Myocyte (in vitro differentiated cells): ENCODE results near the gene DNER. TPM values are rescaled to one million over a fixed set of nuclear protein-coding genes. Genes with fewer than 3 reads are reported as not detected.
"Not testable (repeated sequence)": the region's sequence is repeated elsewhere in the genome, so short reads cannot be mapped to it uniquely, and the experiment has no call there.

Source experiments
- DNase-seq: peaks from one replicate; pipeline ENCODE4 v3.0.0-alpha.2; 2012; ENCODE audit warnings: low read depth
- total RNA-seq: library from RNA; depleted of rRNA; stranded (reverse); fragments of >200 nt; gene quantifications from 2 replicates; pipeline ENCODE4 v1.2.3, GENCODE V29; 2014

DNER gene
- total RNA-seq, 1 donor from 2014 or later = 0.05 TPM

DNA sequence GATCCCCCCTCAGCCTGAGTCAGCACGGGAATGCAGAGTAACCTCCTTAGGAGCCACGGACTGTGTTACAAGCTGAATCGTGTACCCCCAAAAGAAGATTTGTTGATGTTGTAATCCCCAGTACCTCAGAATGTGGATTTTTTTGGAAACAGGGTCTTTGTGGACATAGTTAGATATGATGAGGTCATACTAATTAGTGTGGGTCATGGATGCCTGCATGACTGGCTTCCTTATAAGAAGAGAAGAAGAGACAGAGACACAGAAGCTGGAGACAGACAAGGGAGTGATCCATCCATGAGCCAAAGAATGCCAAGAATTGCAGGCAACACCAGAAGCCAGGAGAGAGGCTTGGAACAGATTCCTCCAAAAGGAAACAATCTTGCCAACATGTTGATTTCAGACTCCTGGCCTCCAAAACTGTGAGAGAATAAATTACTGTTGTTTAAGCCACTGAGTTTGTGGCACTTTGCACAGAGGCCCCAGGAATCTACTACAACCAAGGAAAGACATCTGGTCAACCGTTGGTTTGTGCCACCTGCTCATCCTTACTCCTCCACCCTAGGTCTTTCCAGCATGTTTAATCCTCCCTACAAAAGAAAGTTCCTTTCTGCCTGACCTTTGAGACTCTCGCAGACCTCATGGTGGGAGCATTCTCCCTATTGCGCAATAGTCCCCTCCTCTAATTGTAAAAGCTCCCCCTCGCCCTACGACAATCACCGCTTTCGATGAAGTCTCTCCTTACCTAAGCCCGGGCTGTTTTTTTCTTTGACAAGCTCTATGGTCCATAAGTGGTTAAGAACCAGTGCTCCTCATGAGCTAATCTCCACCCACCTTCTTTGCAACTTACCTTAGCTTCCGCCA, 91.6 kb downstream of the DNER start:
- DNase-seq = peak; percentile 8

DNA sequence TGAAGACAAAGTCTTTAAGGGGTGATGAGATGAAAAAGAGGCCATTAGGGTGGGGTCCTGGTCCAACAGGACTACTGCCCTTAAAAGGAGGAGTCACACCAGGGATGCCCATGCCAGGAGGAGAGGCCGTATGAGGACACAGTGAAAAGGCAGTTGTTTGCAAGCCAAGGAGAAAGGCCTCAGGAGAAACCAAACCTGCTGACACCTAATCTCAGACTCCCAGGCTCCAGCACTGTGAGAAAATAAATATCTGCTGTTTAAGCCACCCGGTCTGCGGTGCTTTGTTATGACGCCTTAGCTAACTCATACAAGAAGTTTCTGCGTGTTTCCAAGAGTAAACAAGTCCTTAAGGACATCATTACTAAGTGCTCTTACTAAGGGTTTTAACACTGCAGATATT, 93.6 kb downstream of the DNER start:
- no peak for DNase-seq

DNA sequence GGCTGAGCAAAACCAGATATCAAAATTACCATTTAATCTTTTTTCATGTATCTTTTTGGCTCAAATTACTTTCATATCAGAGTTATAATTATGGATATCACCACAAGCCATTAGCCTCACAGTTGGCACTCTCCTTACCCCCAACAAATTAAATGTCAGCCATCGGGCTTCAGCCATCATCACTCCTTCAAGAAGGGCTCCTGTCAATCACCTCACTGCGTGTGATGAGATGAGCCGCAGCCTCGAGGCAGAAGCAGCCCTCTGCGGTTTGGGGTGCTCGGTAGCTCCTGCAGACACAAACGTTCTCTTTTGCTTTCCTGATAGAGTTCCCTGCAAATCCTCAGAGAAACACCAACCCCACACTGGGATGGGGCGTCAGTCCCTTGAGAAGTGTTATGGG, 94.1 kb downstream of the DNER start:
- DNase-seq = no peak

DNA sequence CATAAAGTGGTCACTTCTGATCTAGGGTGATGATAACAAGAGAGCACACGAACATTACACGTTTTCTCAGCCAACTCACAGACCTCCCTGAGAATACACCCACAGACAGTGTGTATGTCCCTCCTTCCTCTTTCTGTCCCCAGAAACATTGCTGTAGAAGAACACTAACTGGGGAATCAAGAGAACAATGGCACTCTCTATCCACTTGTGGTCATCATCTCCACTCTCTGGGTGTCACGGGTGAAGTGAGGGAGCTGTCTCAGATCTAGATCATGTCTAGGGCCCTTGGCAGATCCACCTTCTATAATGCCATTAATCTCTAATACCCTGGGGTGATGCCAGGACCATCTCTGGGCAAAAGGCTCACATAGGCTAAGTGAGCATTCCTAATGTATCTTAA, 97.9 kb downstream of the DNER start:
- DNase-seq = no peak

DNA sequence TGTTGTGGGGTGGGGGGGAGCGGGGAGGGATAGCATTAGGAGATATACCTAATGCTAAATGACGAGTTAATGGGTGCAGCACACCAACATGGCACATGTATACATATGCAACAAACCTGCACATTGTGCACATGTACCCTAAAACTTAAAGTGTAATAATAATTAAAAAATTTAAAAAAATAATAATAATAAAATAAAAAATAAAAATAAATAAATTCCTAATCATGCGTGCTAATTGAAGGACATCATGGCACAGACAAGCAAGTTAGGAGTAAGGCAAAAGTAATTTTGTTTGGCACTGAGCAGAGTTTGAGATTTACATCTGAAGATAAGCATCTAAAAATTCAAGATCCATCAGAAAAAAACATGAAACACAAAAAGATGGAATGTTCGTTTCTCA, 100.3 kb downstream of the DNER start:
- not testable (repeated sequence) for DNase-seq

DNA sequence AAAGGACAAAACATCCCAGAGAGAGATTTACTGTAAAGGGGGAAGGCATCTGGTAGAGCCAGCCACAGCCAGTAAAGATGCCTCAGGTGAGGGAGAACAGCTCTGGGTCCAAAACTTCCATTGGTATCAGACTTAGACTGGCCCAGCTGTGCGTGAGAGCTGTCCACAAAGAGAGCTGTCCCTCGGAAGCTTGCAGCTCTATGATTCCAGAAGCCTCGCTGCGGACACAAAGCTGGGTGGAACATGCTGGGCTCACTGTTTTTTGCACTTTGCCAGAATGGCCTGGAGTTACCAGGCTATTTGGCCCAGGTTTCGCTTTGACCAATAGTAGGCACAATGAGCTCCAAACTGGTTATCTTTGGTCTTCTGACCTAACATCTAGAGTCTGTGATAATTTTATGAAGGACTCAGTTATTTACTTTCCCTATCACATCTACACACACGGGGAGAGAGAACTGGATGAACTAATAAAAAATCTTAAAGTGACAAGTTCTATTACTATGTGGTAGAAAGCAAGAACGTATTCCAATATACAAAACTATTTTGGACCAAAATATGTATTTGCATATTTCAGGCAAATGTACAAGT, 101.9 kb downstream of the DNER start:
- DNase-seq = no peak

DNA sequence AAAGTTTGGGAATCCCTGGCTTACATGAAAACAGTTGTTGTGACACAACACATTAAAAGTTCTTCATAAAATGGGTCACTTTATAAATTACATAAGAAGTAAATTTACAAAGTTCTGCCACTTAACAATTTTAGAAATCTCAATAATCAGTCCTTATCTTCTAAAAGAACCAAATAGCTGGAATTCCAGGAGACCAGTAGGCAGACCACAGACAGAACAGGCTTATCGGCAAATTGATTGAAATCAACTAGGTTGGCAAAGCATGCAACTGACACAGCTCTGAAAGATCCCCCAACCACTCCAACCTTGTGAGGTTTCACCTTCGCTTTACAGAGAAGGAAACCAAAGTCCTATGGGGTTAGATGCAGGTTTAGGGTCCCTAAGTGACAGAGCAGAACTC, 103.0 kb downstream of the DNER start:
- DNase-seq = no peak

DNA sequence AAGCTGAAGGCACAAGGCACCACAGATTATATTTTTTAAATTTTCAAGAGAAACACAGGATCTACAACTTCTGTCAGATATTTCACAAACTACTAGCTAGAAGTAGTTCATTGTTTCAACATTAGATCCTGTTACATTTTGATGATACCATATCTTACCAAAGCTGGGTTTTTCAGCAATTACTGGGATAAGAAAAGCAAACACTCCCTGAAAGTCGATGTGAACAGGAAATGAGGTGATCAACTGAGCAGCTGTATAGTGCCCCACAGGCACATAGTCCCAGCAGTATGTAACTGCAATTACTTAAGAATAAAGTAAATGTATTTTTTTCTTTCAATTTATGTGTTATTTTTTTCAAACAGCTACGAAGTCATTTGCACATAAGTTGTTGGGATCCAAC, 103.5 kb downstream of the DNER start:
- no peak for DNase-seq

DNA sequence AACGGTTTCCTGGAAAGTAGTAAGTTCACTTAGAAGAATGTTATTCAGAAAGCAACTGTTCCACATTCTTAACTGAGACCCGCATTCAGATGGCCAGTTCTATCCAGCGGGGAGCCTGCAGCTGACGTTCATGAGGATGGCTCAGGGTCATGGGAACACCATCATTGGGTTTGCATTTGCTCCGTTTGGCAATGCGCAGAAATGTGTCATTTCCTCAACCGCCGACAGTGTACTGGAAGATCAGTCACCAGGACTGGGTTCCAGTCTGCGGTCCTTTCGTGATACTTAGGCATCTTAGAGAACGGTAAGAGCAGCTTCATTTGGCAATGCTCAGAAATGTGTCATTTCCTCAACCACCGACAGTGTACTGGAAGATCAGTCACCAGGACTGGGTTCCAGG, 104.0 kb downstream of the DNER start:
- no peak for DNase-seq

DNA sequence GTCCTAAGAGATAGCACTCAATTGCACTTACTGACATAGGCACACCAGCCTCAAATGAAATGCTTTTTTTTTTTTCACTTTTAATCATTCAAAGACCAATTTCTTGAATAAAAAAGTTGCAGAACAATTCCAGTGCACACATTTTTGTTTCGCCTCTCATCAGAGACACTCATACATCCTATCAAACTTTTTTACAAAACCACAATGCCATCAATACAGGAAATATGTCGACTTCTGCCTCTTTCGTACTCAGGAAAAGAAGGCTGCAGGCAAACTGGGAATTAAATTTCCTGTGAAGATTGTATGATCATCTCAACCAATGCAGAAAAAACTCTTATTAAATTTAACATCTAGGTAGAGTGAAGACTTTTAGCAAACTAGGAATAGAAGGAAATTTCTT, 112.4 kb downstream of the DNER start:
- no peak for DNase-seq

DNA sequence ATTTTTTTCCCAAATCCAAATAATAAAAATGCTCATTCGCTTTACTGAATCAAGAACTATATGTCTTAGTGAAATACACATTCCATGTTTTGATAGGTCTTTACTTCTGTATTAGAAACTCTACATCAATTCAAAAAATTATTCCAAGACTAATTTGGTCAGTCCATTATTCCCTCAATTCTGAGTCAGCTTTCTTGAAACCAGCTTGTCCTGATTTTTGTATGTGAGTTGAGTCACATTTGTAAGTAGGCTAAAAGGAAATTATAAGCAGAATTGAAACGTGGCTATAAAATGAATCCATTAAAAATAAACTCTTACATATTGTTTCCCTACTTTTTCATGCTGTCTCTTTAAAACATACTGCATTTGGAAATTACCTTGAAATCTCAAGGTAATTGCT, 113.0 kb downstream of the DNER start:
- DNase-seq = no peak

DNA sequence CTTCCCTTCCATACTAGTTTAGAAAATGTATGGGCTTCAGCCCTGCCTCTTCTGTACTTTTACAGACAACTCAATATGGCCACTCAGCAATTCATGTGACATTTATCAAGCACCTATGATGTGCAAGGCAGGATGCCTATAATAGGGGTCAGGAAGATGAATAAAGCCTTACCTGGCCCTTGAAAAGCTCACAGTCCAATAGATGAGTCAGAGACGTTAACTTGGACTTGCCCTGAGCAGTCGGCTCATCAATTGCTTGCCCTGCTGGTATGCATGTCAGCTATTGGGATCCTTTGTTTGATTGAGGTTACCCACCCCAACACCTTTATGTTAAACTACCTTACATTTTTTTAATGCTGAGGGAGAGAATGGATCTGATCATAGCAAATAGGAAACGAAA, 116.1 kb downstream of the DNER start:
- no peak for DNase-seq

DNA sequence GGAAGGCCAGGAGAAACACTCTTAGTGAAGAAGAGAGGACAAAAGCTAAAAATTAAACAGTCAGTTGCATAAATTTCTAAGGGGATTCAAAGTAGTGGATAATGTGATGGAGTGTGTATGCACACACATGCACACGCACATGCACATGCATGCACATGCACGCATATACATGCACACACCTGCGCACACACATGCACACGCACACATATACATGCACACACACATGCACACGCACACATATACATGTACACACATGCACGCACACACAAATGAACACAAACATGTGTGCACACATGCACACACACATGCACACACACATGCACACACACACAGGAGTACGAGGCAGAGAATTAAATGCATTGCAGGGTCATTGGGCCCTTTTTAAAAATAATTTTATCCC, 117.6 kb downstream of the DNER start:
- no peak for DNase-seq

DNA sequence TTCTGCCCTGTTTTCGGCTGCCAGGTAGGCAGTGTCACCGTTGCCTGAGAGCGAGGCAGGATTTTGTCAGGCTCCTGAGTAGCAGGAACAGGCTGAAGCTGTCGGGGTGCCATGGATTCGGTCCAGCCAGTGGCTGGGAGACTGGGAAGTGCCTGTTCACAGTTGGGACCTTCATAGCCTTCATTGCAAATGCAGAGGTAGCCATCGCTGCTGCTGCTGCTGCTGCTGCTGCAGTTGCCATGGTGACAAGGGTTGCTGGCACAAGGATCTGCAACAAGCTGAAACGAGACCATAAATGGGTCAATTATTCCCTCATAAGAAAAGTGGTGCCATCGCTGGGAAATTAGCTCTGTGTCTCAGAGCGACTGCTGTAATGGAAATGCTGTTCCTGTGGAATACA, 122.7 kb downstream of the DNER start:
- DNase-seq = no peak

DNA sequence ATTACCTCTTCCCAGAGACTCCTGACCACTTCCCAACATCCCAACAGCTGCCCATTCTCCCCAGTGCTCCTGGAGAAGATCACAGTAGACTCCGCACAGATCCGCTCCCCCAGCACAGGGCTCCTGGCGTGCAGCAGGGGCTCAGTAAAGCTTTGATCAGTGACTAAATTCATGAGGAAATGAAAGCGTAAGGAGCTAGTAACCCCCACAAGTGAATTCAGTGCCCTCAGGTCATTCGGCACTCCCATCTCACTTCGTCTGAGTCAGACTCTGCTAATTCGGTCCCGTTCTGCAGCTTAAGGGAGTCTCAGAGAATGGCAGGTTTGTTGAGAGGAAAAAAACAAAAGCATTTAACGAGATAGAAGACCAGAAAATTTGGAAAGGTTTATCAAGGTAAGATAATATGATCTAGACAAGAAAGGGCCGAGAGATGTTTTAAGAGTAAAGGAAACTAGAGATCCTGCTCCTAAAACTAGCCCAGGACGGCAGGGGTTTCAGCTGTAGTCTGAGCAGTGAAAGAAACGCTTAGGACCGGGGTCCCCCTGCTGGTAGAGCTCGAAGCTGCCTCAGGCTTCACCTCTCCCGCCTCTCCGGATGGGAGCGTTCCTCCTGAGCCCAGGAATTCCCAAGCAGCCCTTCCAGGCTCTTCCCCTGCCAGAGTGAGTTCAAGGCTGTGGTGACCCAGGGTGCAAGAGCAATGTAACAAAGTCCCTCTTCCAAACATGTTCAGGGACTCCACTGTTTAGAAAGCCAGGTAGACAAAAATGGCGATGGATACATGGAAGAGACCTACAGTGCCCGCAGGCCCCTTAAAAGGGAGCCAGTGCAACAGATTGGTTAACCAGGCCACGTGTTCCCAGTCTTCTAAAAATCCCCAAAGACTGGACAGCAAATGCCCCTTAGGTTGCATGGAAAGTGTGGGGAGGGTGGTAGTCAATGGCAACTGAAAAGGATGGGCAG, 127.3 kb downstream of the DNER start:
- peak; percentile 86 for DNase-seq

DNA sequence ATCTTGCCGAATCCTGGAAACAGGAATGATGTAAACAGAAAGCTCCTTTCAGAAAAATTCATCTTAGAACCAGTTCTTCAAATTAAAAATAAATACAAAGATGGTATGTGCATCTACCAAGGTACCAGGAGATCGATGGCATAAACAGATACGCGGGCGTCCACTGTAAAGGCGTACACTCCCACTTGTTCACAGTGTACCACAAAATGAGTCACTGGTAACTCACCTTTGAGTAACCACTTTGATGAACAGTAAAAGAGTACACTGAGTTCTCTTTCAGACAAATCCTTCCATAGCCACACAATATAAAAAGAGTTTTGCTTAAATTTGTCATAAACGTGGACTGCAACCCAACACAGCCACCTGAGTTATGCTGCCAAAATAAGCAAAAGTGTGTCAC, 128.3 kb downstream of the DNER start:
- no peak for DNase-seq

DNA sequence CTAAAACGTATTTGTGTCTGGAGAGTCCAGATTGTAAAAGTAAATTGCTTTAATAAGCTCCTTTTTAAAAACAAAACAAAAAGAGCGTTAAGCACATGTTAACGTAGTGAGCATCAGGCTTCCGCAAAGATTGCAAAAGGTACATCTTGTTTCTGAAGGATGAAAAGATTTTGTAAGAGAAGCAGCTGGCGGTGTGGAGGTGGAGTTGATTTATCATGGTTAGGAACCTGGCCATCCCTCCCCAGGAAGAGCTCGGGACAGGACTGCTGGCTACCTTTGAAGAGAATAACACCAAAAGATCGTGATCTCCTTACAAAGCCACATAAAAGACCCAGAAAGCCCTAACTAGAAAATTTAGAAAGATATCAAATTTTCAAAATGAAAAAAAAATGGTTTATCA, 132.2 kb downstream of the DNER start:
- no peak for DNase-seq

DNA sequence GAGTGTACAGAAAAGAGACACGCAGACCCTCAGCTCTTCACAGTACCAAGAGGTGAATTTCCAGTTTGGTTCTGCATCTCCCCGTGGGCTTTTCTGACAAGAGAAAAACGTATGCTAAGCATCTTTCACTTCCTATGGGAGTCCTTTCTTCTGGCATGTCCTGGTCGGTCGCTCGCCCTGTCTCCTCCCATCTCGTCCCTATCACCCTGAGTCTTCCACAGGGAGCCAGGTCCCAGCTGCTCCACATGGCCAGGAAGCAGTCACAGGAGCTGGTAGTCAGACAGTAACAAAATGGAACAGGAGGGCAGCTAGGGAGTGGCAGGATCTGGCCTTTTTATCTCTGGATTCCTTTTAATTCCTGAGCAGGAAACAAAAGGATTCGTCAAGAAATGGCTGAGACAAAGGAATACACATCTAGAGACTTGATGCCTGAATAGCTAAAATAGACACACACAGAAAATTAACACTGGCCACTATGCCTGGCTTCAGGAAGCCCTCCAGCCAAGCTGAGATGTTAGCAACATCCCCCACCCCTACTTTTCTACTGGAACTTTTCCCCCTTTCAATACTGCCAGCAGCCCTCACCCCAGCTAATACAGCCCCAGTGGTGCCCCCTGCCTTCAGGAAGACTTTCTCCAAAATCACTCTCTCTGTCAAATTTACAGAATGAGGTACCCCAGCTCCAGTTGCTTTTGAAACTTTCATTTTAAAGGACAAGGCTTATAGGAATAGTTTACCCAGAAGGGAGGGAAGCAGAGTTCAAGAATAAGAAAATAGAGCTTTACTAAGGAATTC, 136.1 kb downstream of the DNER start:
- DNase-seq = no peak

DNA sequence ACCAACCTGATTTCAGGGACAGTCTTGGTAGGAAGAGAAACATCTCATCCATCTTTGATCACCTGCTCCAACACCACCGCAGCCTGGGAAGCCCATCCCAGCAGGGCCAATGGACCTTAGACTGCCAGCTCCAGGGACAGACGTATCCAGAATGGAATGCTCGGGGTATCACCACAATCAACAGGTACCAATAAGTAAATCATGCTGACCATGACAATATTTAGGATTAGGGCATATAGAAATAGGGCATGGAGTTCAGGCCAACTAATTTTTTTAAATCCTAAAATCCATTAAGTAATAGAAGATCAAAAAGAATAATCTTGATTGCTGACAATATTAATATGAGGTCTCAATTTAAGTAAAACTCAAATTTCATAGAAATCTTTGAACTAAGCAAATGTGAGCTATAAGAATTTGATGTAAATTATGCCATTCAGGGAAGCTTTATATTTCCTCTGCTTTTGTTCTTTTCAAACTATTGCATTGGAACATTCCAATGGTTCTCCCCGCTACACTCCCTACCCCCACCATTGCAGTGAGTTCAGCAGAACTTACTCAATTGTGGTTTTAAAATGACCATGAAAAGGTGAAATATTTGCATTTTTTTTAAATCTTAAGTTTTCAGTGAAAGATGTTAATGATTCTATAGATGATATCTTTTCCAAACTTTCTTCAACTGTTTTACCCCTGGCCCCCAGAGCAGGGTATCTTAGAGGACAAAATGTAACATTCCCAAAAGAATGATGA, 138.6 kb downstream of the DNER start:
- DNase-seq = no peak

DNA sequence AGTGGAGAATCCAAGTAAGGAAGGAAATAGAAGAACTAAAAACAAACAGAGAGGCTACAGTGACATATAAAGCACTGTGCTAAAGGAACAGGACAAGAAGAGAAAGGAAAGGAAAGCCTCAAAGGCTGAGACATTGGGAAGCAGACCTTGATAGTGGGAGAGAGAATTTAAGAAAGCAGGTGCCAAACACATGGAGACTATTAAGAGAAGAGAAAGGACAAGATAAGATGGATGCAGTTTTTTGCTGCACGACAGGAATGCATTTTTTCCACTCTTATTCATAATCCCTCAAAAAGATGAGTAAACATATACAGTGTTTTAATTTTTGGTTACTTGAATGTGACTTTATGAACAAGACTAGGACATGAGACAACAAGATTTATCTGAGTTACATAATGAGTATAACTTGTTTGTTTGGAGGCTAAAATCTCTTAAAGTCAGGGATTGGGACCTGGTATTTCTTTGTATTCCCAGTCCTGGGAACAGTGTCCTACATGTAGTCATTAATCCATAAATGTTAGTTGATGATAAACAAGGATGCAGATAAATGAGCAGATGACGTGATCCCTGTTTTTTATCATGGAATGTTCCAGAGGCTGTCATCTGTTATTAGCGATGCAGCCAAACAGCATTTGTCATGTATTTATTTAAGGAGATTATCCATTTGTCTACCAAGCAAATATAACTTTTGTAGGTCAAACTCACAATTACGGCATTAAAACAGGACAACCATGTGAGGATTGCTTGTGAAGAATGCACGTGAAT, 141.7 kb downstream of the DNER start:
- peak; percentile 8 for DNase-seq
